Mesodermal cell (in vitro differentiated cells): ENCODE measurements around the gene PEX13.
"Not testable (repeated sequence)": the region's sequence is repeated elsewhere in the genome, so short reads cannot be mapped to it uniquely, and the experiment has no call there.

Source experiments
- H3K27ac ChIP-seq: 2 replicates; pipeline ENCODE4 v1.7.0; 2013; ENCODE audit warnings: mild to moderate bottlenecking, low read depth, low read length, moderate library complexity; ENCODE audit not compliant: severe bottlenecking
- H3K36me3 ChIP-seq: 2 replicates; pipeline ENCODE4 v1.7.1; 2013; ENCODE audit warnings: mild to moderate bottlenecking, low read length, moderate library complexity; ENCODE audit not compliant: control insufficient read depth, insufficient read depth
- H3K4me1 ChIP-seq: one replicate; pipeline ENCODE4 v1.7.1; 2013; ENCODE audit warnings: mild to moderate bottlenecking, low read length; ENCODE audit not compliant: insufficient read depth, control insufficient read depth, poor library complexity, severe bottlenecking
- H3K4me3 ChIP-seq: 2 replicates; pipeline ENCODE4 v1.7.0; 2013; ENCODE audit warnings: low read length, control low read depth, mild to moderate bottlenecking; ENCODE audit not compliant: insufficient read depth, poor library complexity, severe bottlenecking; ENCODE audit errors: extremely low read depth
- H3K9me3 ChIP-seq: 2 replicates; pipeline ENCODE4 v1.7.1; 2013; ENCODE audit warnings: mild to moderate bottlenecking, low read length, moderate library complexity; ENCODE audit not compliant: control insufficient read depth
- WGBS, 2 experiments: methylation state at CpG; one replicate each; pipeline ENCODE4 v1.1.5; 2013; ENCODE audit warnings: missing lambda C conversion rate in 2 of 2; ENCODE audit not compliant: insufficient coverage in 2 of 2; 5-methylcytosine and 5-hydroxymethylcytosine counted together

PEX13 gene

DNA sequence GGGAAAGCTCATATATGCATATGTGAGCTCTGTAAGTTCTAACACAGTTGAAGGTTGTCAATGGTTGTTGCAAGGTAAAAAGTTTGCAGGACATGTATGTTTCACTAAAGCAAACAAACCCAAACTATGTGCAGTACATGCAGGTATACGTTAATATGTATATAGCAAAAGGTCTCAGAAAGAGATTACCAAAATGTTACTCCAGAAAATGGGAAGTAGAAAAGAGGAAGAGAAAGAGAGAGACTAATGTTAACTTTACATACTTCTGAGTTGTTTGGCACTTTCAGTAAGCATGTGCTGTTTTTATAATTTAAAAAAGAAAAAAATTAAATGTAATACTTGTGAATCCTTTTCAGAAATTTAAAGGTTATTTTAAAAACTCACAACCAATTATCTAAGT, 32.8 kb upstream of the PEX13 start:
- Histone ChIP-seq H3K27ac (no peak overlapping the region), H3K36me3 (no peaks in the 10 kb centered on the region), H3K9me3 (no peaks in the 10 kb centered on the region), H3K4me3 (no peak overlapping the region), H3K4me1 (no peaks in the 10 kb centered on the region)
- no CpG with 5 or more reads among the region's 1 CpG for WGBS, 2 experiments

DNA sequence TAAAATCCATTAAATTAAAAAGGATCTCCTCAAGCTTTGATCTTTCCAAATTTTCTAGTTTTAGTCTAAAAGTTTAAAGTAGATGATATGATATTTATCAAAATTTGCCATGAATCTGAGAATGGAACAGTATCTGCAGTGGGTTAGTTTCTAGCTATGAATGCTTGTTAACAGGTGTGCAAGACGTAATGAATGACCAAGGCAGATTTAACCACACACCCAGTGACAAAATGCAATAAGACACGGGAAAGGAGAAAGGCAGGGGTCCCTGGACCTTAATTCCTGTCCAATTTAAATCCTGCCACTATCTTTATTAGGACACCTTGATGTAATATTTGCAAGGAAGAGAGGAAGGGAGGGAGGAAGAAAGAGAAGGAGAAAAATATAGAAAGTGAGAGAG, 30.5 kb upstream of the PEX13 start:
- WGBS, 2 experiments: no CpG with 5 or more reads among the region's 2 CpGs
- no peaks in the 10 kb centered on the region for H3K36me3 ChIP-seq
- H3K27ac ChIP-seq: no peak overlapping the region
- no peak overlapping the region for H3K4me3 ChIP-seq
- H3K4me1 ChIP-seq: no peaks in the 10 kb centered on the region
- H3K9me3 ChIP-seq: peaks cover 7% of the 10 kb centered on the region

GRCh38 chr2:60987656-60988055, 29.9 kb upstream of the PEX13 start:
- not testable (repeated sequence) for H3K4me3 ChIP-seq, H3K36me3 ChIP-seq, H3K27ac ChIP-seq, H3K9me3 ChIP-seq, H3K4me1 ChIP-seq
- 82 to 100% methylated on average over 4 to 7 of the region's 8 CpGs for WGBS, 2 experiments

DNA sequence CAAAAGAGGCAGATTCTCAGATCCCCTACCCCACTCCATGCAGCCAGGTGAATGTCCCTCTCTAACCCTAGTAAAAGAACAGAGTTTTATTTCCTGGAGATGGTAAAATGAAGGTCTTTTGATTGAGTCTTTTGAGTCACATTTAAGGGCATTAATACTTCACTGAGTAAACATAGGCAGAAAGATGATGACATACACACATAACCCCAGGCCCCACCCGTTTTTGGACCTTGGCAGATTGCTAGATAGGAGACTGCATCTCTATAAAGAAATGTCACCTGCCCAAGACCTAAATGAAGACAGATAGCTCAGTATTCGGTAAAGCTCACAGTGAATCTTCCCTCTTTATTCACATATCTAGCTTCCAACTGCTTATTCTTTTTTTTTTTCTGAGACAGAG, 28.3 kb upstream of the PEX13 start:
- H3K36me3 ChIP-seq: no peaks in the 10 kb centered on the region
- H3K9me3 ChIP-seq: peaks cover 9% of the 10 kb centered on the region
- WGBS, 2 experiments: 50 to 100% methylated on average over 1 to 2 of the region's 2 CpGs
- no peak overlapping the region for H3K4me3 ChIP-seq
- H3K27ac ChIP-seq: no peak overlapping the region
- H3K4me1 ChIP-seq: no peaks in the 10 kb centered on the region

GRCh38 chr2:60991644-60992043, 25.9 kb upstream of the PEX13 start:
- peaks cover 9% of the 10 kb centered on the region for H3K9me3 ChIP-seq
- H3K36me3 ChIP-seq: no peaks in the 10 kb centered on the region
- H3K4me3 ChIP-seq: no peak overlapping the region
- no peaks in the 10 kb centered on the region for H3K4me1 ChIP-seq
- 100% methylated on average over 1 to 3 of the region's 4 CpGs for WGBS, 2 experiments
- no peak overlapping the region for H3K27ac ChIP-seq

DNA sequence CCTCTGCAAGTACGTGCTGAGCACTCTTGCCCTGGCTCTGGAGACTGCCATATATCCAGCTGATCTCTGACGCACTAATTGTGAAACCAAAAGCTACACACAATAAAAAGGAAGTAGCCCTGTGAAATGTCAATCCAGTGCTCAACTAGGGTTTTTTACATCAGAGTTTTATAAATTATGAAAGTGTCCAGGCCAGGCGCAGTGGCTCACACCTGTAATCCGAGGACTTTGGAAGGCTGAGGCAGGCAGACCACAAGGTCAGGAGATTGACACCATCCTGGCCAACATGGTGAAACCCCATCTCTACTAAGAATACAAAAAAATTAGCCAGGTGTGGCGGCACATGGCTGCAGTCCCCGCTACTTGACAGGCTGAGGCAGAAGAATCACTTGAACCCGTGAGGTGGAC, 24.5 kb upstream of the PEX13 start:
- Histone ChIP-seq H3K27ac (no peak overlapping the region), H3K36me3 (no peaks in the 10 kb centered on the region), H3K4me3 (no peak overlapping the region), H3K4me1 (no peaks in the 10 kb centered on the region), H3K9me3 (peaks cover 9% of the 10 kb centered on the region)
- WGBS, 2 experiments: 90 to 91% methylated on average over 5 to 6 of the region's 7 CpGs

GRCh38 chr2:60994131-60994530, 23.4 kb upstream of the PEX13 start:
- Histone ChIP-seq H3K9me3 (peaks cover 9% of the 10 kb centered on the region), H3K36me3 (no peaks in the 10 kb centered on the region), H3K4me3 (no peak overlapping the region), H3K27ac (no peak overlapping the region), H3K4me1 (no peaks in the 10 kb centered on the region)

DNA sequence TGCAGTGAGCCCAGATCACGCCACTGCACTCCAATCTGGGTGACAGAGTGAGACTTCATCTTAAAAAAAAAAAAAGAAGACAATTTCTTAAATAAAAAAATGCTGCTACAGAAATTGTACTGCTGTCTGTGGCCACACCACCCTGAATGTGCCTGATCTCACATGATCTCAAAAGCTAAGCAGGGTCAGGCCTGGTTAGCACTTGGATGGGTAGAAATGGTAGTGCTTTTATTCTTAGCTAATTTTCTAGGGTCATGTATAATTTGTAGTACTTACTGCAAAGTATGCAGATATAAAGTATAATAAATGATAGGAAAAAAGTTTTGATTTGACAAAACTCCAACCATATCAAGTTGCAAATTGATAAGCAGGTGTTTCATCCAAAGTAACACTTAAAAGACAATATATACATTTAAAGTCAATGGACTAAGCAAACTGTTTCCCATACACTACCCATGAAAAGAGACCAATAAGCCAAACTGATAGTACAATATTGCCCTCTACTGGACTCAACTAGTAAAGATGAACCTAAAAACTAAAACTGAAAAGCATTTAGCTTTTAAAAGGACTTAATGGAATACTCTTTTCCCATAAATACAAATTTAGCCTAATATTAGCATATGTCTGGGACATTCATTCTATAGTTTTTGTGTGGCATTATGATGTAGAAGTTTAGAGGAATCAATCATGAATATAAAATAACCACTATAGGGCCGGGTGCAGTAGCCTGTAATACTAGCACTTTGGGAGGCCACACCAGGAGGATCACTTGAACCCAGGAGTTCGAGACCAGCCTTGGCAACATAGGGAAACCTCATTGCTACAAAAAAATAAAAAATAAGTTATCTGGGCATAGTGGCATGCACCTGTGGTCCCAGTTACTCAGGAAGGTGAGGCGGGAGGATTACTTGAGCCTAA, 18.6 kb upstream of the PEX13 start:
- WGBS, 2 experiments: 13 to 100% methylated on average over 1 of the region's 4 CpGs
- no peaks in the 10 kb centered on the region for H3K9me3 ChIP-seq
- H3K27ac ChIP-seq: no peak overlapping the region
- H3K36me3 ChIP-seq: no peaks in the 10 kb centered on the region
- H3K4me1 ChIP-seq: no peaks in the 10 kb centered on the region
- H3K4me3 ChIP-seq: no peak overlapping the region

DNA sequence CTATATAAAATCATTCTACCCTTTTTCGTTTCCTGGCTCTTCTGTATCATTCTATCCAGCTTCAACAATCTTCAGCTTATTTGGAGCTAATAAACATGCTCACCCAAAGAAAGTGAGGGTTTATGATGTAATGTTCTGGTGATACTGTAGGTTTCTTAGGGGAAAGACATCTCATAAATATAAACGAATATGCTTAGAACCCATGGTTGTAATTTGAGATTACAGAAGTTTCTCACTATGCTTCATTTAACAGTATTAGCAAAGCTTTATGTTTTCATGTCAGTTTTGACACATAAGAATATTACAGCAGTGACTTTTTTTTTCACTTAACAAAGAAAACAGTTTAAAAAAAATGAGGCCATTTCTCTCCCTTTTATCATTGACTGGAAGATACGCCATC, 11.8 kb upstream of the PEX13 start:
- no peaks in the 10 kb centered on the region for H3K4me1 ChIP-seq
- H3K27ac ChIP-seq: no peak overlapping the region
- no peaks in the 10 kb centered on the region for H3K9me3 ChIP-seq
- H3K36me3 ChIP-seq: no peaks in the 10 kb centered on the region
- H3K4me3 ChIP-seq: no peak overlapping the region
- WGBS, 2 experiments: 92% methylated on average over 2 of the region's 3 CpGs; no CpG with 5 or more reads in 1 of the 2 experiments

- Histone ChIP-seq H3K9me3 (no peaks in the 10 kb centered on the region), H3K4me3 (no peak overlapping the region), H3K4me1 (no peaks in the 10 kb centered on the region), H3K36me3 (no peaks in the 10 kb centered on the region), H3K27ac (no peak overlapping the region)
These were observed 10.9 kb upstream of the PEX13 start for GRCh38 chr2:61006486-61007105.

DNA sequence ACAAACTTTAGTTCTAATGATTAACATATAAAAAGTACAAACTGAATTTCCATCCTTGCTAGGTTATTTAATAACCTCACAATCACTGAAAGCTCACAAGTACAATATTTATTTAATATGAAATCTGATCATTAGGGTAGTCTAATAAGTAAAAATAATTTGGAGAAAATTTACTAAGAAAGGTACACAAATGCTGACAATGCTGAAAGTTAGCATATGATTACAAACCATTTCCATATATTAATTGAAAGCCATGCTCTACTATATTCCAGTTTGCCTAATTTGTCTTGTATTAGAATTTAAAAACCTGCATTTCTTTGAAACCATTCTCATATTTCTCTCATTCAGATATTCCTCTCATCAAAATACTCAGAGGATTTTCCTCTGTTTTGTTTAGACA, 8.2 kb upstream of the PEX13 start:
- no peak overlapping the region for H3K27ac ChIP-seq
- H3K4me1 ChIP-seq: no peaks in the 10 kb centered on the region
- no peak overlapping the region for H3K4me3 ChIP-seq
- no peaks in the 10 kb centered on the region for H3K36me3 ChIP-seq
- no peaks in the 10 kb centered on the region for H3K9me3 ChIP-seq
